Left lung (tissue), 10 donors: ENCODE measurements around the gene TUT1. TPM values are rescaled to one million over a fixed set of nuclear protein-coding genes. Genes with fewer than 3 reads are reported as not detected.

ENCODE experiments used
- ATAC-seq: fragments of 200-7000 bp; cut with Tn5 transposase; one replicate; pipeline ENCODE4 v1.9.1; 2020; ENCODE audit warnings: moderate library complexity
- DNase-seq, 4 donors: peaks; one replicate each; pipeline ENCODE4 v3.0.0-alpha.2; 2013 to 2020
- H3K27ac ChIP-seq, 2 donors: fragments of 200-600 bp; sonication (generic) in 1 of 2; one replicate each; pipeline versions ENCODE4 v1.5.0 to v1.8.0; 2020 to 2021
- H3K27me3 ChIP-seq, 2 donors: fragments of 200-600 bp; sonication (generic) in 1 of 2; one replicate each; pipeline versions ENCODE4 v1.5.0 to v1.8.0; 2020 to 2021
- H3K36me3 ChIP-seq, 2 donors: fragments of 200-600 bp; sonication (generic) in 1 of 2; one replicate each; pipeline versions ENCODE4 v1.5.0 to v1.8.0; 2020 to 2021
- H3K4me1 ChIP-seq, 2 donors: fragments of 200-600 bp; one replicate each; pipeline ENCODE4 v1.8.0; 2021
- H3K4me3 ChIP-seq, 2 donors: fragments of 200-600 bp; sonication (generic) in 1 of 2; one replicate each; pipeline versions ENCODE4 v1.5.0 to v1.8.0; 2020 to 2021; ENCODE audit warnings: mild to moderate bottlenecking in 1 of 2
- H3K9me3 ChIP-seq, 2 donors: fragments of 200-600 bp; sonication (generic) in 1 of 2; one replicate each; pipeline versions ENCODE4 v1.5.0 to v1.8.0; 2020 to 2021
- CTCF ChIP-seq, 2 donors: fragments of 200-600 bp; sonication (generic) in 1 of 2; IDR thresholded peaks; one replicate each; pipeline versions ENCODE4 v1.5.0 to v1.8.0; 2021; ENCODE audit warnings: antibody characterized with exemption in 2 of 2
- intact Hi-C, 2 donors: fragments of 100-400 bp; cut with DNase I; formaldehyde crosslinking; loops; one replicate each; pipeline versions ENCODE4 v1.11.2 to v1.14.2; 2022
- polyA plus RNA-seq, 6 donors: library from polyadenylated mRNA; unstranded; fragments of 120-200 nt; gene quantifications; one replicate each; pipeline ENCODE4 v1.2.1, GENCODE V29; 2013; ENCODE audit not compliant: insufficient read length in 6 of 6
- total RNA-seq, 2 donors: library from RNA; stranded (reverse); fragmentation: NEBNext Ultra II Directional; extraction: Animal tissue kit (Norgen Biotek cat#: 25700); gene quantifications; one replicate each; pipeline ENCODE4 v1.2.1, GENCODE V29; 2021
- donor health status: DM: no; HTN: yes; CAD: no.
- donor health status: DM: no; HTN: no; CAD: no.

TUT1 gene
- total and polyA plus RNA-seq, 8 donors: 12.6 to 27.8 (median 22.3) TPM

DNA sequence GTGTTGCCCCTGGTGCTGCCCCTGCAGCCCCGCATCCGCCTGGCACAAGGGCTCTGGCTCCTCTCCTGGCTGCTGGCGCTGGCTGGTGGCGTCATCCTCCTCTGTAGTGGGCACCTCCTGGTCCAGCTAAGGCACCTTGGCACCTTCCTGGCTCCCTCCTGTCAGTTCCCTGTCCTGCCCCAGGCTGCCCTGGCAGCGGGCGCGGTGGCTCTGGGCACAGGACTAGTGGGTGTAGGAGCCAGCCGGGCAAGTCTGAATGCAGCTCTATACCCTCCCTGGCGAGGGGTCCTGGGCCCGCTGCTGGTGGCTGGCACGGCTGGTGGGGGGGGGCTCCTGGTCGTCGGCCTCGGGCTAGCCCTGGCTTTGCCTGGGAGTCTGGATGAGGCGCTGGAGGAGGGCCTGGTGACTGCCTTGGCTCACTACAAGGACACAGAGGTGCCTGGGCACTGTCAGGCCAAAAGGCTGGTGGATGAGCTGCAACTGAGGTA is 22.0 kb upstream of the TUT1 start:
- peaks cover 0 to 56% of the 10 kb centered on the region in 2 donors for H3K36me3 ChIP-seq
- H3K9me3 ChIP-seq: no peaks in the 10 kb centered on the region
- H3K4me3 ChIP-seq: peak overlapping the region in 1 of 2 donors; percentile 88

GRCh38 chr11:62612366-62613290 is 21.3 kb upstream of the TUT1 start, which contains the start of the genes EML3 and ROM1:
EML3 (minus strand) TSS chr11:62612775; CDS start chr11:62612457, 318 bp downstream.
ROM1 (plus strand) TSS chr11:62613257; CDS start chr11:62613282, 25 bp downstream.
- intact Hi-C loops: no loop called here
- Histone ChIP-seq H3K27ac (peak within 1 kb of the TSS; percentile 95 to 96), H3K36me3 (peaks cover 0 to 61% of the 10 kb centered on the region in 2 donors), H3K4me1 (peaks cover 11 to 55% of the 10 kb centered on the region in 2 donors), H3K27me3 (no peaks in the 10 kb centered on the region), H3K9me3 (no peaks in the 10 kb centered on the region), H3K4me3 (peak within 1 kb of the TSS; percentile 79 to 88)
- TF ChIP-seq CTCF (IDR thresholded peaks at IDR 0.05): peak; percentile 90 to 97
- DNase-seq (peak; percentile 68 to 96 (median 89)), ATAC-seq (peak; percentile 86)

More for the DNA sequence above, 22.0 kb upstream of the TUT1 start:
- Histone ChIP-seq H3K4me1 (peaks cover 11 to 48% of the 10 kb centered on the region in 2 donors), H3K27ac (peak overlapping the region; percentile 95 to 96), H3K27me3 (no peaks in the 10 kb centered on the region)
- intact Hi-C loops: no loop called here
- TF ChIP-seq CTCF (IDR thresholded peaks at IDR 0.05): no peak
- ATAC-seq (no peak), DNase-seq (no peak)

DNA sequence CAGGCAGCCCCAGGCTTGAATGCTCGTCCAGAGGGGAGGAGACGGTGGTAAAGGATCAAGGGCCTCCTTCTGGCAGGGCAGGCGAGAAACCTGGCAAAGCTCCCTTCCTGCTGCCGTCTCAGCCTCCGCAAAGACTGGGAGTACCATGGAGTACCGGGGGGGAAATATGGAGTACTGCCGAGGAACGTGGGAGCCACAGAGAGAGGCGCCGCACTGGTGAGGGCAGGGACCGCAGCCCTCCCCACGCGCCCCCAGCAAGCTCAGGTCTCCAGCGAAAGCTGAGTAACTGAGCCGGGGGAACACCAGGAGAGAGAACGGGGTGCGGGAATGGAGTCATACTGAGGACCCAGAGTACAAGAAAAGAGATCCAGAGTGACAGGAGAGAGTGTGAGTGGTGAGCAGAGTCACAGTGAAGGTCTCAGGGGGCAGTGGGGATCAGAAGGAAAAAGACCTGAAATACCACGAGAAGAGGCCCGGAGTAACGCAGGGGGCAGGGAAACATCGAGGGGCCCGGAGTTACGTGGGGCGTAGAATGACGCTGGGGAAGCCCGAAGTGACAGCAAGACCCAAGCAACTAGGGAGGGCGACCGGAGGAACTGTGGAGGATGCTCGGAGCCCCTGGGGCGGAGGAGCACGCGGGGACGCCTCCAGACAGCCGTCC is 20.5 kb upstream of the TUT1 start:
- peak in 3 of 4 donors; percentile 59 to 82 (median 71) for DNase-seq
- peaks cover 0 to 62% of the 10 kb centered on the region in 2 donors for H3K36me3 ChIP-seq

DNA sequence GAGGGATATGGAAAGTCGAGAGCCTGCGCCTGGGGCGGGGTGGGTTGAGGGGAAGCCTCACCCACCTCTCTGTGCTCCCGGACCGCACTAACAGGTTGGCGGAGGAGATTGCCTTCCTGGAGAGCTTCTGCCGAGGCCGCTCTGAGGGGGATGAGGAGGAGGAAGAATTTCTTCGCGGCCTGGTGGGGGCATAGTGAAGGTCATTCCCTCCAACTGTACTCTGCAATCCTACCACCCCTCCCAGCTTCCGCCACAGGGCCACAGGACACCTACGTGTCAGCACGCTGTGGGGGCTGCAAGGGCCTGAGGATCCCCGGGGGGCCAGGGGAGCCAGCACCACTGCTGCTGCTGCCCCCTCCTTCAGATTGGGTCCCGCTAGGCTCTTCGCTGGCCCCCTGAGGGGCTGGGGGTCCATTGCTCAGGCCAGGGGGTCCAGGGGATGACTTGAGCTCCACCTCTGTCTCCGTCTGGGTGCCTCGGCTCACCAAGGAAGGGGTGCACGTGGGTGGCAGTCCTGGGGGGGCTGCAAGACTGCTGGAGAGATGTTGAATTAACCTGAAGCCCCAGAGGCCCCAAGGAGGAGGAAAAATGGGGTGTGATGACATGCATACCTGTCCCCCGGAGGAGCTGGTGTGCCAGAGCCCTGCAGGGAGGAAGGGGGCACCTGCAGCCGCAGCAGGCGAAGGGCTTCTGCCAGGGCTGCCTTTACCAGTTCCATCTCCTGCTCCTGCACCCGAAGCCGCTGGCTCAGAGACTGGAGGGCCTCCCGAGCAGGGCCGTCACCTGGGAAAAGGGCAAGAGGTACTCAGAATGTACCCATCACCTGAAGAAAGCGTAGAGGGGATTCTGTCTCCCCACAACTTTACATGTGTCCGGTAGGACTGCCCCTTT is 19.7 kb upstream of the TUT1 start:
- H3K4me1 ChIP-seq: peaks cover 11 to 60% of the 10 kb centered on the region in 2 donors
- intact Hi-C loops: no loop called here
- TF ChIP-seq CTCF (IDR thresholded peaks at IDR 0.05): no peak

More for the DNA sequence above, 20.5 kb upstream of the TUT1 start:
- ATAC-seq: peak; percentile 44
- no peaks in the 10 kb centered on the region for H3K27me3 ChIP-seq
- H3K4me3 ChIP-seq: peak overlapping the region; percentile 79 to 88
- TF ChIP-seq CTCF (IDR thresholded peaks at IDR 0.05): no peak
- H3K27ac ChIP-seq: peak overlapping the region; percentile 95 to 96
- no peaks in the 10 kb centered on the region for H3K9me3 ChIP-seq
- peaks cover 11 to 60% of the 10 kb centered on the region in 2 donors for H3K4me1 ChIP-seq
- intact Hi-C loops: no loop called here

More for the DNA sequence above, 19.7 kb upstream of the TUT1 start:
- ATAC-seq (no peak), DNase-seq (no peak)
- H3K9me3 ChIP-seq: no peaks in the 10 kb centered on the region
- H3K4me3 ChIP-seq: peak overlapping the region; percentile 79 to 88
- H3K27ac ChIP-seq: peak overlapping the region; percentile 95 to 96
- H3K27me3 ChIP-seq: no peaks in the 10 kb centered on the region
- peaks cover 0 to 61% of the 10 kb centered on the region in 2 donors for H3K36me3 ChIP-seq
